NOMO-1 treated with dmso at 0.1 percent for 144 hours (cell line): ENCODE results near the gene PUS7.
"Not testable (repeated sequence)": the region's sequence is repeated elsewhere in the genome, so short reads cannot be mapped to it uniquely, and the experiment has no call there.

ENCODE experiments used
- DNase-seq: peaks from one replicate; lab custom pipeline; 2025; ENCODE audit not compliant: unreplicated experiment; lab: John Stamatoyannopoulos, UW

Gene PUS7

DNA sequence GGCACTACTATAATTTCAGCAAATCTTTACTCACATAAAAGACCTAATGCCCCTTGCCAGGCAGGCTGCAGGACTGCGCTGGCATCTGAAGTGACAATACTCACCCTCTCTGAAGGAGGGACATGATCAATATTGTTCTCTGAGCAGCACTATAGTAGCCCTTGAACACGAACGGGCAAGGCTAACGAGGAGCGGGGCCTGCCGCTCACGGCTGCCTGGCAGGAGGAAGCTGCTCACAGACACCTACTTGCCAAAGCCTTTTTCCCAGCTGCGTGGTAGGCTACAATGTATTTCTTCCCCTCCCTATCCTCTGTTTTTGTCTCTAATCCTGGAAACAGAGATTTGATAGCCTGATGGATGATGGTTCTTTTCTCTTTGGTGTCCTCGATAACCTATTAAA, 19.9 kb downstream of the PUS7 start:
- no peak for DNase-seq

DNA sequence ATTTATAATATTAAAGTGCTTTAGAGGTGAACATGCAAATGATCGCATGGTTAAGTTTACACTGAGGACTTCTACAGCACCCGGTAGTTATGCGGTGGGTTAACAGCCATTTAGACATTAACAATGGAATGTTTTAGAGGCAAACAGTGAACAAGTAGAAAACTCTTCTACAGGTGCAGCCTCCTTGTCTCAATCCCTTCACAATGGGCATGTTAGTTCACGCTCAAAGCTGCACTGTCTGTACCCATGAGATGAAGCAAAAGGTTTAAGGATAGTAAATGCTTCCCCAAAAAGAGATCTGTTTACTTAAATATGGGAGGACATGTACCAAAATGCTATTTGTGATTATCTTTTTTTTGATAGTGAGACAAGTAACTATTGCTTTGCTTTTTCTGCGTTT, 25.1 kb downstream of the PUS7 start:
- no peak for DNase-seq

DNA sequence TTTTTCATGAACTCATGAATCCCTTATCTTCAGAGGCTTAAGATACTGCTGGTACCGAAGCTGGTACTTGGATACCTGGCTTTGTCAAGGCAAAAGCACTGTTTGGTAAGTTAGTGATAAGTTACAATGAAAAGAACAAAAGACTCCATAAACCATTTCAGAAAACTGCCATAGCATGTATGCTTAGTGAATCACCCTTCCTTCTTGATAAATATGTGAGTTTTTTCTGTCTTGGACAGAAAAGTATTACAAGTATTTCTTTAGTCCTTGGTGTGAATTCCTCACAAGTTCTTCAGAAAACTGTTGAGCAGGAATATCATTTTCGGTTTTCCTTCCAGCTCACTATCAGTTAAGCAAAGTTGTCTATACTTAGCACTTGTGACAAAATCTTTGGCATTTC, 25.6 kb downstream of the PUS7 start:
- DNase-seq = no peak

DNA sequence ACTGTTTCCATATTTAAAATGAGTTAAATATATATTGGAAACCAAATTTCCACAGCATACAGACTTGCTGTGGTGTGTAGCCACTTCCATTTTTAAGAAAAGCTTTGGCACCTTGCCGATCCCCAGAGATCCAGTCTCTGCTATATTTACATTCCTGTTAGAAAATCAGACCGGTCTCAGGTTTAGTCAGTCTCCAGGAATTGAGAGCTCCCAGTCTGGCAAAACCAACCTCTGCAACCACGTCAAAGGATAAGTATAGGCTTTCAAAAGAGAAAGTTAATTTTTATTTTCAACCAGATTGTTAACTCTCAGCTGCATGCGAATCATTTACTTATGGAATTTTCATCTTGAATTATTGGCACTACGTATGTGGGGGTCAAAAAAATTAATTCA, 28.2 kb downstream of the PUS7 start:
- DNase-seq = no peak

DNA sequence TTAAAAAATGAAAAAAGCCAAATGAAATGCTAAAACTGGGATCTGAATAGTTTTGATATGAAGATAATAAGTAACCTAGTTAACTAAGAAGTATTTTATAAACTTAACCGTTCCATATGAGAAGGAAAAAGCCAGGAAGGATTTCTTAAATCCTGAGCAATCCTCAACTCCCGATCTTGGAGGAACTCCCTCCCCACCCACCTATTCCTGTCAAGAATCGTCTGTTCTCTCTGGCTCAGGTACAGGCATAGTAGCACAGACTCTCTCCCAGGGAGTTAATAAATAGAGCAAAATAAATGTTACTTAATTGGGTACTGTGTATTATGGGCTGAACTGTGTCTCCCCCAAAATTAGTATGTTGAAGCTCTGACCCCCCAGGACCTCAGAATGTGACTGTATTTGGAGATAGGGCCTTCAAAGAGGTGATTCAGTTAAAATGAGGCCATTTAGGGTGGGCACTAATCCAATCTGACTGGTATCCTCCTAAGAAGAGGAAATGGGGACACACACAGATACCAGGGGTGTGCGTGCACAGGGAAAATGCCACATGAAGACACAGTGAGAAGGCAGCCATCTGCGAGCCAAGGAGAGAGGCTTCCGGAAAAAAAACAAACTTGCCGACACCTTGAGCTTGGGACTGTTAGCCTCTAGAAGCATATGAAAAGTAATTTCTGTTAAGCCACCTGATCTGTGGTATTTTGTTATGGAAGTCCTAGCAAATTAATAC, 28.7 kb downstream of the PUS7 start:
- DNase-seq = no peak

DNA sequence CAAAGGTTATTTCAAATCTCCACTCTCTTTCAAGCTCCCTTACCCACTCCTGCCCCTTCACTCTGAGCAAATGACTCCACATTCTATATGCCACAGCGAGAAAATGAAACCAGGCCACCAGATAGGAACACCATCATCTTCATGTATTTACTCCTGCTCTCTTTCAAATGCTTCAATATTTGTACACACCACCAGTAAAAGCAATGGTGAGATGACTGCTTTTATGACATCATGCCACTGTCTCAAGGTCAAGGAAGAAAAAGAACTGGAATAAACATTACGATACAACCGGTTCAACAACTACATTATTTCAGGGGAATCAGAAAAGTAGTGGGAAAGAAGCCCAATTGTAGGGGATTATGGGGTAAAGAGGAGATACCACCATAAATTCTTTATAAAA, 32.7 kb downstream of the PUS7 start:
- no peak for DNase-seq

DNA sequence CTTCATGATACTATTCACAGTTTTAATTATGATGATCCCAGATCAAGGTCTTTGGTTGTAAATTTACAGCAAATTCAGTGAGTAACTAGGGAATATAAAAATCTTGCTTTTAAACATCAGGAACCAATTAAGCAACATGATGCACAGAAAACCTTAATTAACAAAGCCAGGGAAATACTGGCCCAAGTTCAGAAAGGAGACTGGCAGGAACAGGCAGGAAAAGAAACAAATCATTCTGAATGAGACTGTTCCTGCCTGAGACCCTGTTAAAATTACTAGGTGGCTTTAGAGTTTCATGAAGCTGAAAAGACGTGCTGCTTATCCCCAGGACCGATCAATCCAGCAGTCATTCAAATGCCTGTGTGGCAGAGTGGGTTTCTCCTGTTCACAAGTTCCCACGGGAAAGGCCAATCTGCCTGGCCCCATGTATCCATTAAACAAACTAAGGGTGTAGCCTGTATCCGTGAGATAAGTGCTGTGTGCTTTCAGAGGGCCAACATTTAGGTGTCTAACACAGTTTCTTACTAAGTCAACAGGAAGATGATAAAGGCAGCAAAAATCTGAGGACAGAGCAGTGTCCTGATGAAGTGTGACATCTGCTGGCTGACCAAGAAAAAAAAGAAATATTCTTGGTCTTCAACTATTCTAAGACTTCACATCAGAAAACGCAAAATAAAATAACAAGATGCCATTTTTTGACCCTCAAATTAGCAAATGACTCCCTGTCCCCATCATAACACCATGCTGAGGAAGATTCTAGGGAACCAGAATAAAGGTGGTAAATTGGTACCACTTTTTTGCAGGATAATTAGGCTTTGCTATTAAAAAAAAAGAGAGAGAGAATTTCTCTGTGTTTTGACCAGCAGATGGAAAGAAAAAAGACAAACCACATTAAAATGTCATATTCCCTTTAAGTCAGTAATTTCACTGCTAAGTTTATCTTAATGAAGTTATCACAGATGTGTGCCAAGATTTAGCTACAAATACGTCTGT, 34.2 kb downstream of the PUS7 start:
- DNase-seq = no peak

DNA sequence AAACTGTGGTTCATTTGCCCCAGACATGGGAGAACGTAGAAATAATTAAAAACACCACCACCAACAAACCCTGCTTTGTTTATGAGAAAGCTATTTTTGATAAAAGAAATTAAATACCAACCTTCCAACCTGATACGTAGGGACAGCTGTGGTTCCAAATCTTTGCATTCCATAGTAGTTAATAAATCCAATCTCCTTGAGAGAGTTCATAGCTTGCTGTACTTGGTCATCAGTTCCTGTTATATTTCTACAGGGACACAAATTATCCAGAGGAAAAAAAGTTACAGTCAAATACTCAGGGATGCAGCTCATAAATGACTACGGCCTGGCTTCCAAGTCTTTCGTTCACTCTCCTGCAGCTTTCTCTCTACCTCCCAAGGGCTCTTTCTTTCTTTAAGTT, 41.1 kb downstream of the PUS7 start:
- DNase-seq = no peak

DNA sequence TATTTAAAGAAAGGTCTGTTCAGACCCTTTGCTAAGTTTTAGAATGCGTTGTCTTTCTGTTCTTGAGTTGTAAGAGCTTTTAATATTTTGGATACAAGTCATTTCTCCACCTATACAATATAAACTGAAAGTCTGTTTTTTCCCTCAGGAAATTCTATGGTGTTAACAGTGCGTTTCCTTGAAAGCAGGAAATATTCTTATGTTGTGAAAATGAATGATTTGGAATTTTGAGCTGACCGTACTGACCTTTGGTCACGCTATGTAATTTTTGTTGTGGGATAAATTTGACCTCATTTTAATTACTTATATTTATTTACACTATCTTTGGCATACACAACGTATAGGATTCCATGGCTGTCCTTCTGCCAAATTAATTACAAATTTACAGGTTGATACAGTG, 43.5 kb downstream of the PUS7 start:
- DNase-seq = no peak

DNA sequence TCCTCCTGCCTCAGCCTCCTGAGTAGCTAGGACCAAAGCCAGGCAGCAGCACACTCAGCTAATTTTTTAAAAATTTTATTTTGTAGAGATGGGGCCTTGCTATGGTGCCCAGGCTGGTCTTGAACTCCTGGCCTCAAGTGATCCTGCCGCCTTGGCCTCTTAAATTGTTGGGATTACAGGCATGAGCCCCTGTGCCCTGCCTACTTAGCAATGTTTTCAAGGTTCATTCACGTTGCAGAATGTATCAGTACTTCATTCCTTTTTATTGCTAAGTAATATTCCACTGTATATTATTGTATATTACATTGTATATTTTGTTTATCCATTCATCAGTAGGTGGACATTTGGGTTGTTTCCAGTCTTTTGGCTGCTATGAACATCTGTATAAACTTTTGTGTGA, 44.2 kb downstream of the PUS7 start:
- no peak for DNase-seq

DNA sequence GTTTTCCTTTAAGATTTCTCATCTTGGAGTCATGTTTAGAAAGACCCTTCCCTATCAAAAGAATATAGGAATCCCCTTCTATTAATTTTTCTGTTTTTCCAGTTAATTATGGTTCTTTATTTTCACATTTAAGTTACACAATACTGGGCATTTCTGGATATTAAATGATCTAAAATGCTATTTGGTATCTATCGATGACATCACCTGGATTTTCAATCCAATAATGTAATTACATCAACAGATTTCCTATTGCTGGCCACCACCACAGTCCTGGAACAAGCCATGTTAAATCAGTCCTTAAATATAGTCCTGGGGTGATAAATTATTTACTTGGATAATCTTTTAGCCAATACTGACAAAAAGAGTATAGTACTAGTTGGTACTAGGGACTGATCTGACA, 48.0 kb downstream of the PUS7 start:
- DNase-seq = no peak

DNA sequence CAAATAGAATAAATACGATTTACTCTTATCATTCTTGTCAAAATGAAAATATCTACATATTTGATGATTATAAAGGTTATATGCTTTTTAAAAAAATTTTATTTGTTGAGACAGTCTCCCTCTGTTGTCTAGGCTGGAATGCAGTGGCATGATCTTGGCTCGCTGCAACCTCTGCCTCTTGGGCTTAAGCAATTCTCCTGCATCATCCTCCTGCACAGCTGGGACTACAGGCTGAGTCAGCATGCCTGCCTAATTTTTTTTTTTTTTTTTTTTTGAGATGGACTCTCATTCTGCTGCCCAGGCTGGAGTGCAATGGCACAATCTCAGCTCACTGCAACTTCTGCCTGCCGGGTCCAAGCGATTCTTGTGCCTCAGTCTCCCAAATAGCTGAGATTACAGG, 48.9 kb downstream of the PUS7 start:
- DNase-seq = no peak

DNA sequence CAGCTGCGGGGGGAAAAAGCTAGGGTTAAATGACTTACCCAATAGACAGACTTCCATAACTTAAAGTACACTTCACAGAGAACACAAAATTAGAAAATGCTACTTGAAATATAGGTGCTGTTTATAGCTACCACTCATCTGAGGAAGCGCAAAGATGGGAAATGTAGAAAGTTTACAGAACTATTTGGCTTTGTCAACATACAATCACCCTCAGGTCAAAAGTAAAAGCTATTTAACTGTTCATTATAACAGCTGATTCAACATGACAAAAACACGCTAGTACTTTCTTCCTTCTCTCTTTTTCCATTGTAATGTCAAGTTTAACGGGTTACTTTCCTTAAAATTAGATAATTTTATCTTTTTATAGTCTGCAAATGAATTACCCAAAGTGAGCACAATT, 51.2 kb downstream of the PUS7 start:
- DNase-seq = no peak

DNA sequence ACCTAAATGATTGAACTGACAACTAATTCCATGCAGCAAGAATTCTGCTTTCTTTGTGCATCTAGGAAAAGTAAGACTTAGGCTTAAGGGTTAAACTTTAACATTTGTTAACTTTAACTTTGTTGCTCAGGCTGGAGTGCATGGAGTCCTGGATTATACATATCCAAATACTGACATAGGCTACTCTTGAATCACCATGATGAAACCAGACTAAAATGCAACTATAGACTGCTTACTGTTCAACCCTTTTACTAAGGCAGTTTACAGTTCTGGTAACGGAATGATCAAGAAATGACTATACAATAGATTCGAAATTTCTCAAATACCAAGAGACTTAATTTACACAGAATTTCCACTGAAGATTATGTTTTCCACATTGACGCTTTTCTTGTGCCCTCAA, 52.0 kb downstream of the PUS7 start:
- no peak for DNase-seq

DNA sequence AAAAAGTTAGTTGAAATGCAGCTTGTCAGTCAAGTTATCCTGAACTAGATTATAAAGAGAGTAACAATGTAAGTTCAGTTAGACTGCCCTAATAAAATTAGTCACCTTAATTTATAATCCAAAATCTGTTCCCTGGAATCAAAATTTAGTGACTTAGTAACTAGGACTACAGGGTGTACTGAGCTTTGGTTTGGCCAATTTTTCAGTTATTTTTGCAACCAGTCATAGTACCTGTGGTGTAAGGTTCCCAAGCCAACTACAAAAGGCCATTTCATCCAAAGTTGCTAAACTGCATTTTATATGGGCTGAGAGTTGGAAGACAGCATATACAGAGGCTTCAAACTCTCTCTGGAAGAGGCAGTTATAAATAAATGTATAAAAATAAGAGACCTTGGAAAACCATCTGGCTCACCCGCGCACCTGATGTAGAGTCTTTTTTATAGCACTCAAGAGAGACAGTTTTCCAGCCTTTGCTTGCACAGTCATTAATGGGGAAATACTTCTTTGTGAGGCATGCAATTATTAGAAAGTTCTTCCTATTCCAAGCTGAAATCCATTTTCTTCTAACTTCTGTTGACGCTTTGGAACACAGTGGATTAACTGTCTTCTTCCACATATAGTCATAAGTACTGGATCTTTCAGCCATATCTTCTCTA, 59.2 kb downstream of the PUS7 start:
- DNase-seq = no peak

DNA sequence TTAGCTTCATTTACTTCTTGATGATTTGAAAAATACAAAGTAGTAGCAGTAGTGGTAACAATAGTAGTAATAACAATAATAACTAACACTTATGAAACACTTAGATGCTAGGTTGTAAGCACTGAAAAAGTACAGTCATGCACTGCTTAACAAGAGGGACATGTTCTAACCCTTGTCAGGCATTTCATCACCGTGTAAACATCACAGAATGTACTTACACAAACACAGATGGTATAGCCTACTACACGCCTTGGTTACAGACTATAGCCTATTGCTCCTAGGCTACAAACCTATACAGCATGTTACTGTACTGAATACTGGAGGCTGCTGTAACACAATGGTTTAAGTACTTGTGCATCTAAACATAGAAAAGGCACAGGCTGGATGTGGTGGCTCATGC, 60.6 kb downstream of the PUS7 start:
- no peak for DNase-seq

DNA sequence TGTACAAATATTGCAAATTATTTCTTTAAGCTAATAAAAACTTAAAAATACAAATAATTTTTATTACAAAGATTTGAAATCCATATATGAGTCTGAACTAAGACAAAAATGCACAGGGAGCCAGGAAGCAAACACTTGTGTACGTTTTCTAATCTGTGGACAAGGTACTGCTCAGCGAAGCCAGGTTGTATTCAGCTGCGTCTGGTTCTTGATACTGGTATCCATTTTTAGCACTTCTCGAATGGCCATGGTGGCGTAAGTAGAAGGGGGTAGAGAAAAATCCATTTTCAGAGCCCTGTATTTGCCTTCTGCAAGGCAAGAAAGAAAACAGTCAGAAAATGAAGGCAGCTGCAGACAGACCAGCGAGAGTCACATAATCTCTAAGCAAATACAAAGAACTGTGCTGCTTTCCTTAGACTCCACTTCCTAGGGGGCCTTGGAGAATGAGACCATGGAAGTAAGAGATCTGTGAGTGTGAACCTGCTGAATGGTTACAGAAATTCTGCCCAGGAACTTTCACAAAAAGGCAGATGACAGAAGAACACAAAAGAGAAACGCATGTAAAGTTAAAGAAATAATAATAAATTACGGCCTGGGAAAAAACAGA, 64.3 kb downstream of the PUS7 start:
- DNase-seq = no peak

DNA sequence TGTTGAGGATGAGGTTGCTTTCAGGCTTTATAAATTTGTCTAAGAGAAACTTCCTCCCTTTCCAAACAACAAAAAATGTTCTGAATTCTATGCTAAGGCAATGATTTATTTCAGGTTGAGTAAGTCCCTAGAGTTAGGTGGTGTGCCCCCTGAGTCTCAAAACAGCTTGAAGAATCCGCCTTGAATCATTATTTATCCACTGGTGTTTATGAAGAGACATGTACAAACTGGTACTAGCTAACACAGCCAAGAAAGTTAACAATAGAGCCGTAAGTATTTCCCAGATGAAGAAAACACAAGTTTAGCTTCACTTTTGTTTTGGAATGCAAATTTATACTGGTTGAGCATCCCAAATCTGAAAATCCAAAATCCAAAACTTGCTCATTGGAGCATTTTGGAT, 67.2 kb downstream of the PUS7 start:
- DNase-seq = no peak

DNA sequence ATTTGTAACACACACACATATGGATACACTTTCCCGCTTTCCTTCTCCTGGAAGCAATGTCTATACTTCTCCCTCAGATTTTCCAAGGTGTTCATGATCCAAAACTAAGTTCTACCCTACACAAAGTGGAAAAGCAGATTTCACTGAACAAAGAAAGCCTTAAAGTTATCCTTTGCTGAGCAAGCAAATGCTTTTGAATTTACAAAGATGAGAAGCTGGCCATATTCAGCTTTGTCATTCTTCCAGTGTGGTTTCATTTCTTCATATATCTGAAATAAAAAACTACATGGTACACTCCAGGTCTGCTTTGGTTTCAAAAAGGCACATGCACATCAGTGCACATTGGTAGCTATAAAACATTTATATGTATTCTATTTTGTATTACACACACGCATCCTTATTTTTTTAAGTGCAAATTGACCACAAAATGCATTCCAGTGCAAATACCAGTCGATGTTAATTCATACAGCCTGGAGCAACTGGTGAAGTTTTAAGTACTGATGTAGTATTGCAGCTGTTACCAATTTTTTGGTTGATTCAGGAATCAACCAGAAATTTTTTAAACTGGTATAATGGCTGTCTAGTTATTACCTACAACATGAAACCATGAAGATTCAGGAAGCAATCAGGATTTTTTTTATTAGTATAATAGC, 67.8 kb downstream of the PUS7 start:
- no peak for DNase-seq

DNA sequence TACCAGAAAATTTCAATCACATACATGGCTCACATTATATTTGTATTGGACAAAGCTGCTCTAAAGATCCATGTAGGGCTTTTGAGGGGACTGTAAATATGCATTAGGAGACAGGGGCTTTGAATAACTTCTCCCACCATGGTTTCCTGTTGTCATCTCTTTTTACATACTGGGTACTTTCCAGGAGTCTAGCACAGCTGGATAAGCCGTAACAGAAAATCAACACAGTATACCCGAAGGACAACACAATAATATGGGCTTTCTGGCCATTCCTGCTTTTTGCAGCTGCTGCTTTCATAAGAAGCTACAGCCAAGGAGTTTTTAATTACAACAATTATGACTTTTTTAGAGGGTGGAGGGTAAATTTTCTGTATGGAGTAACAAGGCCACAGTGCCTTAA, 70.0 kb downstream of the PUS7 start:
- DNase-seq = no peak

DNA sequence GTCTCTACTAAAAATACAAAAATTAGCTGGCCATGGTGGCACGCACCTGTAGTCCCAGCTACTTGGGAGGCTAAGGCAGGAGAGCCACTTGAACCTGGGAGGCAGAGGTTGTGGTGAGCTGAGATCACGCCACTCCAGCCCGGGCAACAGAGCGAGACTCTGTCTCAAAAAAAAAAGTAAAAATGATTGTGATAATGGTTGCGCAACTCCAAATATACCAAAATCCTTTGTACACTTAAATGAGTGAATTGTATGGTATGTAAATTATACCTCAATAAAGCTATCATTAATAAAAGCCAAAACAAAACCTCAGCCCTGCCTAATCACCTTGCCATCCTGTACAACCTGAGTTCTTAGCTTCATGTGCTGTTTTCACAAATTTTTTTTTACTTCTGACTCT, 71.2 kb downstream of the PUS7 start:
- not testable (repeated sequence) for DNase-seq
